Stromal cell of bone marrow (primary cell): ENCODE measurements around the gene ADGRG6.
"Not testable (repeated sequence)": the region's sequence is repeated elsewhere in the genome, so short reads cannot be mapped to it uniquely, and the experiment has no call there.

Experiments
- DNase-seq: peaks from one replicate; pipeline ENCODE4 v3.0.0-alpha.2; 2012; ENCODE audit warnings: low read depth

ADGRG6 gene

GRCh38 chr6:142301651-142302391 lies at the start of gene ADGRG6:
Gene ADGRG6, plus strand, starts transcription at chr6:142302007. Its CDS starts 323 bp downstream, at chr6:142302330.
- no peak for DNase-seq

GRCh38 chr6:142254513-142254912 lies 47.3 kb upstream of the ADGRG6 start:
- DNase-seq = no peak

DNA sequence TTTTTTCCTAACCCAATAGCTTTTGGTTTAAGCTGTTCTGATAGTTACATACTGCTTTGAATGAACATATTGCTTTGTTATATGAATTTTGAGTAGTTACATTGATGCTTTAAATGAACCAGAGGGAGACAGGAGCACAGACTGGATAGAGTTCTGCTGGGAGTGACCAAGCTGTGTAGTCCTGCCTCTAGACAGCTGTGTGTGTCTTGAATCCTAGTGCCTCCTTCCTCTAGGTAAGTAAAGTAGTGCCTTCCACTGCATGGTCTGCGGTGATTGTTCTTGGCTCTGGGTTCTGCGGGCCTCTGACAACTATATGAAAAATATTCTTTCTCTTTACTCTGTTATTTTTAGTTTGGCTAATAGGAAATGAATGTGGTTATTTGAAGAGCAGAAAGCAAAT lies 46.0 kb upstream of the ADGRG6 start:
- no peak for DNase-seq

DNA sequence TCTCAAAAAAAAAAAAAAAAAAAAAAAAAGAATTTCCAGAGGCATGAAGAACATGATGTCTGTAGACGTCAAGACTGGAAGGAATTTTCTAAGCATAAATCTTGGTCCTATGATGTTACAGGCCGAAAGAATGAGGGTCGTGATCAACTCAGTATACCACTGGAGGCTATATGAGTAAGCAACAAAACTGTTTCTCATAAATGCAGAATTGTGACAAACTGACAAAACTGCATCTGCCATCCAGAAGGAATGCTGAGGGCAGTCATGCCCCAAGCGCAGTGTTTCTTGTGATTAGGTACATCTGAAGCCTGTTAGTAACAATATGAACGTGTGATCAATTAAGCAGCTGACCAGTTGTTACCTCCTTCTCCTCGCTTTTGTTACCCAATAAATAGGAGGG lies 43.5 kb upstream of the ADGRG6 start:
- DNase-seq = no peak

DNA sequence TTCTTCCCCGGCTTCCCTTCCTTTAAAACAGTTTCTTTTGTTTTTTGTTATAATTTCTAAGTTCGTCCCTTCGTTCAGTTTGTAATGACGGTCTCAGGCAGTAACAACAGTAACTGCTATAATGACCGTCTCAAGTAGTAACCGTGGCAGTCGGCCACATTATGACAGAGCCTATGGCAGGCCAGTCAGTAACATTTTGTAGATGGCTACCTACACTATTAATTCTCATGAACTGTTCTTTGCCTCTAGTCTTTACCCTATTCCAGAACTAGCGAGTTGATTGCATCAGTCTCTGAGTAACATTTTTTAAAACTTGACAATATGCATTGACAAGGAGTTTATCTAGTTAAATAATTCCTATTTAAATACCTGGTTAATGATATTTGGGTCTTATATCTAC lies 43.0 kb upstream of the ADGRG6 start:
- DNase-seq = no peak

GRCh38 chr6:142260748-142261147 lies 41.1 kb upstream of the ADGRG6 start:
- no peak for DNase-seq

GRCh38 chr6:142262231-142262630 lies 39.6 kb upstream of the ADGRG6 start:
- DNase-seq = no peak

DNA sequence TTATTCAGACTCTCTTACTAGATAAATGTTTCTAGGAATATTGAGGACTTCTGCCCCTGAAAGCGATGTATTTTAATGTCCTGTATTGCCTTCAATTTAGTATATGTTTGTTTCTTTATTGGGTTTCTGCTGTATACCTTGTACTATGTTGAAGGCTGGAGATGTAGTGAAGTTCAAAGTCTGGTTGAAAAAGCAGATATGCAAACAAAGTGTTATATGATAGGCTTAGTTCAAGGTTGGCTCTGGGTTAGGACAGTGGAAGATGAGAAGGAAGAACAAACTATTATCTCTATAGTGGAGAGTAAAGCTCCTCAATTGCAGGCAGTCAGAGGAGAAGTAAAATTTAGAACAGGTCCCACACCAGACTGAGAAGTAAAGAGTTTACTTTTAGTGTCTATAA lies 36.3 kb upstream of the ADGRG6 start:
- DNase-seq = no peak

DNA sequence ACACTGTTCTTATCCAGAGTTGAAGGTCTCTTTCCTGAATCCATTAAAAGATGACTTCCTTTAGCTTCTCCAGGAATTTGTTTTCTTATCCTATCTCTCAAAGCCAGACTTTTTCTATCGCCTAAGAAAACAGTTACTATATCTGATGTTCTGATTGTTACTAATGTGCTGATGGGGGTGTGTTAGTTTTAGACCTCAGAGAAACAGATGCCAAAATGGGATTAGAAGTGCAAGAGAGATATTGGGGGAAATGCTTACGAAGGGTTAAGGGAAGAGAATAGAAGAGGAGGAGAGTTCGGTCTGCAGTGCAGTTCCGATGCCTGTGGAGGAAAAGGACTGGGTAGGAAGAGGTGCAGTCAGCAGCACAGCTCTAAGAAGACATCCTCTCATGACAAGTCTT lies 35.7 kb upstream of the ADGRG6 start:
- no peak for DNase-seq

GRCh38 chr6:142271476-142271875 lies 30.3 kb upstream of the ADGRG6 start:
- no peak for DNase-seq

GRCh38 chr6:142274656-142275055 lies 27.2 kb upstream of the ADGRG6 start:
- DNase-seq = no peak

GRCh38 chr6:142275236-142276006 lies 26.4 kb upstream of the ADGRG6 start:
- no peak for DNase-seq

GRCh38 chr6:142276256-142276655 lies 25.6 kb upstream of the ADGRG6 start:
- DNase-seq = no peak

- no peak for DNase-seq
These were observed 22.2 kb upstream of the ADGRG6 start for GRCh38 chr6:142279350-142280180.

- no peak for DNase-seq
These were observed 21.5 kb upstream of the ADGRG6 start for GRCh38 chr6:142280265-142280664.

GRCh38 chr6:142280927-142281326 lies 20.9 kb upstream of the ADGRG6 start:
- no peak for DNase-seq

GRCh38 chr6:142283138-142283537 lies 18.7 kb upstream of the ADGRG6 start:
- DNase-seq = not testable (repeated sequence)

- no peak for DNase-seq
These were observed 17.4 kb upstream of the ADGRG6 start for GRCh38 chr6:142284419-142284818.

DNA sequence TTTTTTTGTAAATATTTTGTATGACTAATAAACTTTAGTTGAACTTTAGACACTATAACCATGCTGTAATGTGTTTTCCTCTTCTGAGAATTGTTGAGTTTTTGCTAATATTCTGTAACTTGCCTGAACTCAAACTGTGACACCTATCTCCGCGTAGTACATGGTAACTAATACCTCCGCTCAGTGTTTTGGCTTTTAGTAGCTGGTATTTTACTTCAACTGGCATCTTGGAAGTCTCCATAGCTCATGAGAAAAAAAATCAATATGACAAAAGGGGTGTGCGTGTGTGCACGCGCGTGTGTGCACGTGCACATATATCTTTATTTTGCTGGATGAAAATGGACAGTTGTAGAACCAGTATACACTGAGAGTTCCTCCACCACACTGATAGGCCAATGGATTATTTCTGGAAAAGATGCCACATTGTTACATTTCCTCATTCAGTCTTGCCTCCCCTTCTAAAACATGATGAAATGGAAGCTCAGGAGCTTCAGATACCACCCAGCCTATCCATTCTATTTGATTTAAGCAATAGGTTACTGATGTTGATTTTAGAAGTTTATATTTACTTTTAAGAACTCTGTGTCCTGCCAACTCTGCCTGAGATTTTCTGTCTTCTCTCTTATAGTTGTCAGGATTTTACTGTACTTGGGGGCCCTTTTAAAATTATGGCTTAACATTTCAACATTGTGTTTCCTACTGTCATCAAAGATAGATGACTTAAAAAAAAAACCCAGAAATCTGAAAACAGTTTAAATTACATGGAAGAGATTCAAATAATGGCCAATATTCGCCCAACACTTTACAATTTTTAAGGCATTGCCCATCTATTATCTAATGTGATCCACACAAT lies 16.3 kb upstream of the ADGRG6 start:
- DNase-seq = no peak

GRCh38 chr6:142286088-142286409 lies 15.8 kb upstream of the ADGRG6 start:
- no peak for DNase-seq

DNA sequence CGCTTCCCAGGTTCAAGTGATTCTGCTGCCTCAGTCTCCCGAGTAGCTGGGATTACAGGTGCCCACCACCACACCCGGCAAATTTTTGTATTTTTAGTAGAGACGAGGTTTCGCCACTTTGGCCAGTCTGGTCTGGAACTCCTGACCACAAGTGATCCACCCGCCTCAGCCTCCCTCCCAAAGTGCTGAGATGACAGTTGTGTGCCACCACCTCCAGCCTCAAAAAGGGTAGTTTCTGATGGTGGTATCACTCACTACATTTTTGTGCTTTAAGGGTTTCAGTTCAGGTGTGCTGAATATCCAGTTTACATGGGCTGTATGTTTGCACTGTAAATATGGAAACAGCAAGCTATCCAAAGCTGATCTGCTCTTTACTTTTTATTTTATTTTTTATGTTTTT lies 12.1 kb upstream of the ADGRG6 start:
- no peak for DNase-seq

- no peak for DNase-seq
These were observed 11.0 kb upstream of the ADGRG6 start for GRCh38 chr6:142290851-142291250.
